HG03280 (cell line): ENCODE results near the gene AQP2.

ENCODE experiments used
- ATAC-seq: cut with Tn5 transposase; IDR thresholded peaks from one replicate; pipeline ENCODE4 v1.9.1; 2021; ENCODE audit warnings: mild to moderate bottlenecking, moderate library complexity; ENCODE audit not compliant: unreplicated experiment

The AQP2 gene

DNA sequence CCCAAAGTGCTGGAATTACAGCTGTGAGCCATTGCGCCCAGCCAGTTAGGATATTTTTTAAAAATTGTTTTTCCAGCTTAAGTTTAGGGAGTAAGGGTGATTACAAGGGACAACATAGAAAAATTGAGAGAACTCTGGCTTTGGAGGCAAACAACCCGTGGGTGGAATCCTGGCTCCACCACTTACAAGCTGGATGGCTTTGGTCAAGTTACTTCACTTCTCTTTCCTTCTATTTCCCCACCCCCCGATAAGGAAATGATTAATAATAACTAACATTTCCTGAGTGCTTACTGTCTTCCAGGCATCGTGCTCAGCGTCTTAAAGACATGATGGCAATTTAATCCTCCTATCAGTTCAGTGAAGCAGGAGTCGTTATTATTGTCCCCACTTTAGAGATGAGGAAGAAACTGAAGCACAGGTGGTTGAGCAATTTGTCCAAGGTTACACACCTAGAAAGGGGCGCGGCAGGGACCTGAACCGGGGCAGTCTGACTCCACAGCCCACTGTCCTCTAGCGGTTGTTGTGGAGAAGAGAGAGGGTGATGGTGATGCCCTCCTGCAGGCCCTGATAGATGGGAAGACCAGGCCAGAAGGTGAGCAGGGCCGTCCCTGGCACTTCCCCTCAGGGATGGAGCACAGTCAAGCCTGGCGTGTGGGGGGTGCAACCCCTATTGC is 30.2 kb upstream of the AQP2 start:
- no peak for ATAC-seq

DNA sequence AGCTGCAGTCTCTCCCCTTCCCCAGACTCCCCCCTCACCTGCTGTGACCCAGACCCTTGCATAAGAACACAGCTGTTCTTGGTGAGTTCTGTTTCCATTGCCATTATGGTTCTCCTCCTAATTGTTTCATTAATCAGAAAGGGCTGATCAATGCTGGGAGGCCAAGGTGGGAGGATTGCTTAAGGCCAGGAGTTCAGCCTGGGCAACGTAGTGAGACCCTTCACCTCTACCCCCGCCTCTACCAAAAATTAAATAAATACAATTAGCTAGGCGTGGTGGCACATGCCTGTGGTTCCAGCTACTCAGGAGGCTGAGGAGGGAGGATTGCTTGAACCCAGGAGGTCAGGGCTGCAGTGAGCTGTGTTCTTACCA is 29.6 kb upstream of the AQP2 start:
- no peak for ATAC-seq

- no peak for ATAC-seq
Measured at GRCh38 chr12:49921299-49921698, 29.2 kb upstream of the AQP2 start.

DNA sequence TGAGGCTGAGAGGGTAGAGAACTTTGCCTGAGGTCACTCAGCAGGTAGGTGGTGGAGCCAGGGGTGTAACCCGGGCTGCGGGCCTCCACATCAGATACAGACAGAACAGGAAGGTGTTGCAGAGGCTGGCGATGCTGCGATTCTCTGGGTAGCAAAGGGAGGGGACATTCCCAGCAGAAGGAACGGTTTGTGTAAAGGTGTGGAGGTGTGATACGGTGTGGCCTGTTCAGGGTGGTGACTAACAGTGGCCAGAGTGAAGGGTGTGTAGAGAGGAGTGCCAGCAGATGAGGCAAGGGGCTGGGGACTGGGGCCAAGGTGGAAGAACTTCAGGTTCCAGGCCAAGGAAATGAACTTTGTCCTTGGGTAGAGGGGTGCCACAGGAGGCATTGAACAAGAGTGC is 28.6 kb upstream of the AQP2 start:
- no peak for ATAC-seq

GRCh38 chr12:49922349-49923034 is 28.0 kb upstream of the AQP2 start:
- no peak for ATAC-seq

DNA sequence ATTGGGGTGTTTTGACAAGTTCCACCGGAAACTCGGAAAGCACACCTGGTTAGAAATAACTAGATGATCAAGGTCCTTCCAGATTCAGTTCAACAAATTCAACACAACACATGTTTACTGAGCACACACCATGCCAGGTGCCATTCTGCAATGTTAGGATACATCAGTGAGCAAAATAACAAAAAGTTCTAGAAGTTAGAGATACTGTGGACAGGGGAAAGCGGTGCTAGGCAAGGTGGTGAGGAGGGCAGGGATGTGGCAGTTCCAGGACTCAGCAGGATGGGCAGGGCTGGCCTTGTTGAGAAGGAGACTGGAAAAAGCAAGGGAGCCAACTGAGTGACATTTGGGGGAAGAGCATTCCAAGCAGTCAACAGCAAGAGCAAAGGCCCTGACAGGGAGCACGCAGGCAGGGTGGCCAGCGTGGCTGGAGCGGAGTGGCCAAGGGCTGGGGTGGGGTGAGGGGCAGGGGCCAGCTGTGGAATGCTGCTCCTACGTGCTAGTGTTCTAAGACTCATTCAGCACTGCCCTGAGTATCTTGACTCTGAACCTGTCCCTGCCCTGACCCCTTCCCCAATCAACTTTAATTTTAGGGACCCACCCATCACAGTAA is 27.4 kb upstream of the AQP2 start:
- ATAC-seq, result no peak

DNA sequence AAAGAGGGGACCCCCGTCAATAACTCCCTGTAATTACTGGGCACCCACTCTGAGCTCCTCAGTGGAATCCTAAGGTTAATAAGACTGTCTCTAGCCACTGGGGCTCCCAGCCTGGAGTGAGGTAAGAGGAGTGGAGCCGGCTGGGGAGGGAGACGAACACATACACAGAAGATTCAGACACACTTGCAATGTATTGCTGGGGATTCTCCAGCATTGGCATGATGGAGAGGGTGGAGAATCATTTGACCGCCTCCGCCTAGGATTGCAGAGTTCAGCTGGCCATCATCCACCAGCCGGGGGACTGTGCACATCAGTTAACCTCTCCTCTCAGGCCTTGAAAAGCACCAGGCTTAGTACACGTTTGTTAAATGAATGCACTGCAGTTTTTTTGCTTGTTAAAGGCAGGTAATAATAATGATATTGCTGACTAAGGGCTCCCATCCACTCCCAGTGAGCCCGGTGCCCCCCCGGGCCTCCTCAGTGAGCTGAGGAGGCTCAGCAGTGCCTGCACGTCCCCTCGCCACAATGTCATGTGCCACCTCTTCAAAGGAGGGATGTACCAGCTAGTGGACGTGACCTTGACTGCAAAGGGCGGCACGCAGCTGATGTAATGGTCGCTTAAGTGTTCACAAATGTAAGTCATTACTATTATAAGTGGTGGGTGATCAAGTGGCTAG is 26.5 kb upstream of the AQP2 start:
- no peak for ATAC-seq

GRCh38 chr12:49924628-49925246 is 25.8 kb upstream of the AQP2 start:
- ATAC-seq, result no peak

GRCh38 chr12:49925433-49926204 is 24.9 kb upstream of the AQP2 start:
- no peak for ATAC-seq

DNA sequence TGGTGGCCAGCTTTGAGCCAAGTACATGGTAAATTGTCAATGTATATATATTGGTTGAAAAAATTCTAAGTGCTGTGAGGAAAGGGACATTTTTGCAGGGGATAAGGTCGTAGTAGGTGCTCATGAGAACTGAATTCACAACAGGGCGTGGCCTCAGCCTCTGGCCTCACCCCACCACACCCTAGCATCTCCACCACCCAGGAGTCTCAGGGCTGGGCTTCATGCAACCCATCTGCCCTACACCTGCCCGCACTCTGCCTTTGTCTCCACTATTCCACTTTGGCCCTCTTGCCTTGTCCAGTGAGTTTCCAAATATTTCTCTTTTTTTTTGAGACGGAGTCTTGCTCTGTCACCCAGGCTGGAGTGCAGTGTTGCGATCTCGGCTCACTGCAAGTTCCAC is 22.1 kb upstream of the AQP2 start:
- ATAC-seq, result no peak

DNA sequence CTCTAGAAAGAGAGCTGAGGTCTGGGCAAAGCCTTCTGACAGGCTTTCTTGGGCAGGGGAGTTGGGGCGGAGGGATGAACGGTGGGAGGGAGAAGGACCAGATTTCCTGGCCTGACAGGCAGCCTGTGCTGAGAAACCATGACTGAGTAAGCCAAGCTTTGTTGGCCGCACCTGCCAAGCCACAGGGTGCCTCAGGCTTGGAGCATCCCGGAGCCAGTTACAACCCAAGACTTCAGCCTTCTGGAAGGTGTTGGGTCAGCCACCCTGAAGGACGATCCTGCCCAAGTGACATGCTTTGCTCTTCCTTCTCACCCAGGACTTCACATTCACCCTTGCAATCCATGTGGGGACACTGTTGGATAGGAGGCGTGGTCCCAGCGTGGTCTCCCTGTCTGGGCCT is 21.0 kb upstream of the AQP2 start:
- ATAC-seq, result no peak

GRCh38 chr12:49930515-49931288 is 19.8 kb upstream of the AQP2 start:
- ATAC-seq, result no peak

DNA sequence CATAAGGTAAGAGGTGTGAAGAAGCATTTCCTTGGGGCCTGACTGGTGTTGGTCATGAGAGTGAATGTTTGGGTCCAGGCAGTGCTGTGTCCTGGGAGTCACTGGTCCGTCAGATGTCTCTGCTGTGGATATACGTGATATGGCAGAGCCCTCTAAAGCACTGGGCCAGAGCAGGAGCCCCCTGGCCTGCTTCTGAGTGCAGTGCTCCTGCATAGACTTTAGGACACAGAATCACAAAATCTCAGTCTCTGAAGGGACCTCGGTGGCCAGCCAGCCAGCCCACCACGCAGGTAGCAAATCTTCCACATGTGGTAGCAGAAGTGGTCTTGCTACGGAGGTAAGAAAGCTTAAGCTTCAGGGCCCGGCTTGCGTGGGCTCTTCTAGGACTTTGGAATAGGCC is 18.5 kb upstream of the AQP2 start:
- no peak for ATAC-seq

GRCh38 chr12:49932533-49933130 is 17.9 kb upstream of the AQP2 start:
- ATAC-seq, result no peak

DNA sequence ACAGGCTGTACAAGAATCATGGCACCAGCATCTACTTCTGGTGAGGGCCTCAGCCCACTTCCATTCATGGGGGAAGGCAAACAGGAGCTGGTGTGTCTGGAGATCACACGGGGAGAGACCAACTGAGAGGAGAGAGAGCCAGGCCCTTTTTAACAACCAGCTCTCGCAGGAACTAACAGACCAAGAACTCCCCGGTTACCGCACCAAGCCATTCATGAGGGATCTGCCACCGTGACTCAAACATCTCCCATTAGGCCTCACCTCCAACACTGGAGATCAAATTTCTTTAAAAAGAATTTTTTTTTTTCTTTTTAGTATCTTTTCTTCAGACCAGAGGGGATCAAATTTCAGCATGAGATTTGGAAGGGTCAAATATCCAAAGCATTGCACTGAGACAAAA is 16.7 kb upstream of the AQP2 start:
- ATAC-seq, result no peak

DNA sequence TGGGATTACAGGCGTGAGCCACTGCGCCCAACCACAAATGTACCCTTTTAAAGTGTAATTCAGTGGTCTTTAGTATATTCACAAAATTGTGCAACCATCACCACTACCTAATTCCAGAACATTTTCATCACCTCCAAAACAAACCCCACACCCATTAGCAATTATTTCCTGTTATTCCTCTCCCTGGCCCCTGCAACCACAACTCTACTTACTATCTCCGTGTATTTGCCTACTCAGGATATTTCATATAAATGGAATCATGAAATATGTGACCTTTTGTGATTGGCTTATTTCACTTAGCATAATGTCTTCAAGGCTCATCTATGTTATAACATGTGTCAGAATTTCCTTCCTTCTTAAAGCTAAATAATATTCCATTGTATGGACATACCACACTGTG is 16.0 kb upstream of the AQP2 start:
- no peak for ATAC-seq

GRCh38 chr12:49936925-49937324 is 13.6 kb upstream of the AQP2 start:
- no peak for ATAC-seq

GRCh38 chr12:49937639-49938300 is 12.8 kb upstream of the AQP2 start:
- ATAC-seq, result no peak

GRCh38 chr12:49939307-49939706 is 11.2 kb upstream of the AQP2 start:
- ATAC-seq, result no peak
